GM21576 (cell line): ENCODE results near the gene LRRC14B.
"Not testable (repeated sequence)": the region's sequence is repeated elsewhere in the genome, so short reads cannot be mapped to it uniquely, and the experiment has no call there.

Experiments
- ATAC-seq: cut with Tn5 transposase; IDR thresholded peaks from one replicate; pipeline ENCODE4 v1.9.1; 2021; ENCODE audit warnings: mild to moderate bottlenecking, moderate library complexity; ENCODE audit not compliant: unreplicated experiment

LRRC14B gene

DNA sequence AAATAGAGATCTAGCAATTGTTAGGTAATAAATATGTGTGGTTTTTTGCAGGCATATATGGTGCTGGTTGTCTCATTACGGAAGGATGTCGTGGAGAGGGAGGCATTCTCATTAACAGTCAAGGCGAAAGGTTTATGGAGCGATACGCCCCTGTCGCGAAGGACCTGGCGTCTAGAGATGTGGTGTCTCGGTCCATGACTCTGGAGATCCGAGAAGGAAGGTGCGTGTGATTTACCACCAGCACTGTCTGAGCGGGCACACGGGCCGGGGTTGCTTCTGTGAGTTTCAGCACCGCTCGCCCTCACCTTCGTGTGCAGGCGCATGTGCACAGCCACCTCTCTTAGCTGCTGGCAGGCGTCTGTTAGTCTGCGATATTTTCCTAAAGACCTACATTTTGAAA is 42.1 kb downstream of the LRRC14B start:
- ATAC-seq = not testable (repeated sequence)

DNA sequence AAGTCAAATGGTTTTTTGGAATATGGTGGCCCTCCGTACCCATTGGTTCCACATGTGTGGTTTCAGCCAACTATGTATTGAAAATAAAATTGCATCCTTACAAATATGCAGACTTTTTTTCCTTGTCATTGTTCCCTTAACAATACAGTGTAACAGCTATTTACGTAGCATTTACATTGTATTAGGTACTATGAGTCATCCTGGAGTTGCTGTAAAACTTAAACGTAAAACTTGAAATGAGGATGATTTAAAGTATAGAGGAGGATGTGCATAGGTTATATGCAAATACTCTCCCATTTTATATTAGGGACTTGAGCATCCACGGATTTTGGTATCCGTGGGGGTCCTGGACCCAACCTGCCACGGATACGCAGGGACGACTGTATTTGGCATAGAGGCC is 43.2 kb downstream of the LRRC14B start:
- no peak for ATAC-seq

DNA sequence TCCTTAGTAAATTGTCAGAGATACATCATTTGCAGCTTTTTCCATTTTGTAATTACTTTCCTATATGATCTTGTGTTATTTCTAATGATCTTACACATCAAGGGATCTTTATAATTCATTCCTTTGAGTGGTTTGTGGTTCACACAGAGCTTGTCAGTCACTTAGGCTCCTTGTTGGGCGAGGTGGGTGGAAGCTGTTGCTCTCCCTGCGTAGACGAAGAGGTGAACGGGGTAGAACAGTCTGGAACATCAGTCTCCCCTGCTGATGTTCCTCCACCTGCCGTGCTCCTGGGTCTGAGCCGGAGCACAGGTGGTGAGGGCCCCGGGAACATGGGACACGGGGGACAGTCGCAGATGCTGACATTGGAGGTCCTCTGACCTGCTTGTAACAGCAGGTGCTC is 44.2 kb downstream of the LRRC14B start:
- not testable (repeated sequence) for ATAC-seq

DNA sequence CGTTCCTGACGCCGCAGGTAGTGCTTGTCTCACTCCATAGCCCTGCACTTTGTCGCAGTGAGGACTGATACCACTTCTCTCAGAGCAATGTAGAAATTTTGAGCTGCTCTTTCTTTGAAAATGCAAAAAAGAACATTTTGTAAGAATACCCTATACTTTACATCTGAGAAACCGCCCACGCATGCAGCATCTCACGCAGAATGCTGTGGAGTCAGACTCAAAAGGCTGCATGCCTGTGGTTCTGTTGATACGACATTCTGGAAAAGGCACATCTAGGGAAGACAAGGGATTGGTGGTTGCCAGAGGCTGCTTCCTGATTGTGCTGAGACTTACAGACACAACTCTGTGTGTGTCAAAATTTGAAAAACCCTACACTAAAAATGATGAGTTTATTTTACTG is 46.6 kb downstream of the LRRC14B start:
- not testable (repeated sequence) for ATAC-seq

DNA sequence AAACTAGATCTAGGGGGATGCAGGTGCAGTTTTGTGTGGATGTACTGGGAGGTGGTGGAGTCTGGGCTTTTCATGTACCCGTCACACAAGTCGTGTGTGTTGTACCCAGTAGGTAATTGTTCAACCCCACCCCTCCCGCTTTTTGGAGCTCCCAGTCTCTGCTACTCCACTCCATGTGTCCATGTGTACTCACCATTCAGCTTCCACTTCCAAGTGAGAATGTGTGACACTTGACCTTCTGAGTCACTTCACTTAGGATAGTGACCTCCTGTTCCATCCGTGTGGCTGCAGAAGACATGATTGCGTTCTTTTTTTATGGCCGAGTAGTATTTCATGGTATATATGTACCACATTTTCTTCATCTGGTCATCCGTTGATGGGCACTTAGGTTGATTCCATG is 49.3 kb downstream of the LRRC14B start:
- ATAC-seq = not testable (repeated sequence)

DNA sequence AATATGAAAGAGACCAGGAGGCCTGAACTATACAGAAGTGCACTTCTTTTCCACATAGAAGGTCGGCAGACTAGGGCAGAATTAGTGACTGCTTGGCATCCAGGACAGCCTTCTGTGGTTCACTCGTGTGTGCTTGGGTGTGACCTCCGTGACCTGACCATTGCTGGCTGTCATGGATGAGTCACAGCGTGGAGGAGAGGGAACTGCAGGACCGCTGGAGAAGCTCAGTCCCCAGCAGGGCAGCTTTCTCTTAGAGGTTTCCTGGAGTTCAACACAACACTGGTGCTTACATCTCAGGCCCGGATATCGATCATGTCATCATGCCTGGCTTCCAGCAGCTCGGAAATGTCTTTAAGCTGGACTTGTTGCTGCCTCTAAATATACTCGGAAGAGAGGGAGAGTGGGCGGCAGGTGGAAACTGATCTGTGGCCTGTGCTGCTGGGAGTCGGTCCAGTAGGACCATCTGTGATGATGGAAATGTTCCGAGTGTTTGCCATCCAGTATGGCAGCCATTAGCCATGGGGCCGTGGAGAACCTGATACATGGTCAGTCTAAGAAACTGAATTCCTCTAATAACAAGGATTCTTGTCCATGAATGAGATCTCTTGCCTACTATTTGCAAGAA is 49.9 kb downstream of the LRRC14B start:
- ATAC-seq = not testable (repeated sequence)

DNA sequence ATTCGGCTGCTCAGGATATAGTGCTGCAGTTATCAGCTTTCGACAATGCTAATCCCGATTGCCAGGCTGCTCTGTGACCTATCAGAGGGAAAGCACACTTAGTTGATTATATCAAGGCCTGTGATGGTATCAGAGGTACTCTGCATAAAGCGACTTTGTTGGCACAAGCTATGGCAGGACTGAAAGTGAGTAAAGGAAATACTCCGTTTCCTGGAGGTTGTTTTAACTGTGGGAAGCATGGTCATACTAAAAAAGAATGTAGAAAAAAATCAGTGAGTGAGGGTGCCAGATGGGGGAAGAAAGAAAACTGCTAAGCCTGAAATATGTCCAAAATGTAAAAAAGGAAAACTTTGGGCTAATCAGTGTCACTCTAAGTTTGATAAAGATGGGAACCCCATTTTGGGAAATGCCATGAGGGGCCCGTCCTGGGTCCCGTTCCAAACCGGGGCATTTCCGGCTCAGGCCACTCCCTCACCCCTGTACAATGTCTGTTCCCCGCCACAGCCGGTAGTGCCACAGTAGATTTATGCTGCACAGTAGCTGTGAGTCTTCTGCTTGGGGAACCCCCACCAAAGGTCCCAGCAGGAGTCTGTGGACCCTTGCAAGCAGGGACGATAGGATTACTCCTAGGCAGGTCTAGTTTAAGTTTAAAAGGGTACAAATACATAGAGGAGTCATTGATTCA is 52.5 kb downstream of the LRRC14B start:
- ATAC-seq = not testable (repeated sequence)

DNA sequence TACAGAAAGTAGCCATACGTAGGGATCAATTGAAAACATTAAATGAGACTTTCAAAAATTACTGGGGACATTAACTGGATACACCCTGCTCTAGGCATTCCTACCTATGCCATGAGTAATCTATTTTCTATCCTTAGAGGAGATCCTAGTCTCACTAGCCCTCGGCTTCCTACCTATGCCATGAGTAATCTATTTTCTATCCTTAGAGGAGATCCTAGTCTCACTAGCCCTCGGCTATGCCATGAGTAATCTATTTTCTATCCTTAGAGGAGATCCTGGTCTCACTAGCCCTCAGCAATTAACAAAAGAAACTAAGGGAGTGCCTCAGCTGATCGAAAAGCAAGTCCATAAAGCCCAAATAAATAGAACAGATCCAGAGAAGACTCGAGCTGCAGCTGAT is 54.4 kb downstream of the LRRC14B start:
- ATAC-seq = not testable (repeated sequence)
